ENCODE data around the gene GNRHR. TPM values are rescaled to one million over a fixed set of nuclear protein-coding genes. Genes with fewer than 3 reads are reported as not detected.

The GNRHR gene
- total and polyA plus RNA-seq, 2 experiments from 2014 or later = not detected

- DNase-seq (ENCODE audit: low spot score) = no peak
- WGBS (ENCODE audit: low lambda C conversion rate, missing lambda C conversion rate) = 87% methylated on average over 2 of the region's 2 CpGs
- H3K27ac ChIP-seq = no peak overlapping the region
Observed at GRCh38 chr4:67785528-67785927, 31.3 kb upstream of the GNRHR start.

GRCh38 chr4:67779631-67780030 lies 25.4 kb upstream of the GNRHR start:
- Histone ChIP-seq H3K4me3 (no peak overlapping the region), H3K9me3 (ENCODE audit: low read depth) (no peaks in the 10 kb centered on the region), H3K9me2 (replicated peaks; ENCODE audit: insufficient read depth) (no peaks in the 10 kb centered on the region), H3K27me3 (no peaks in the 10 kb centered on the region), H3K27ac (no peak overlapping the region), H3K4me1 (ENCODE audit: insufficient read depth) (no peaks in the 10 kb centered on the region), H3K79me2 (no peaks in the 10 kb centered on the region), H2AFZ (no peak overlapping the region), H4K20me1 (ENCODE audit: insufficient read depth, poor library complexity, severe bottlenecking) (no peaks in the 10 kb centered on the region), H3K36me3 (replicated peaks; ENCODE audit: insufficient read depth, low read depth) (no peaks in the 10 kb centered on the region), H3K4me2 (no peak overlapping the region)
- no peak for DNase-seq (ENCODE audit: low spot score)
- WGBS (ENCODE audit: low lambda C conversion rate, missing lambda C conversion rate) = 90% methylated on average over 2 of the region's 2 CpGs
- no peak for TF ChIP-seq CTCF (IDR thresholded peaks at IDR 0.05; ENCODE audit: poor library complexity)
- TF ChIP-seq EZH2 (IDR thresholded peaks at IDR 0.05; ENCODE audit: borderline replicate concordance) = no peak
- no peak for TF ChIP-seq EZH2phosphoT487 (IDR thresholded peaks at IDR 0.05; ENCODE audit: low read depth, severe bottlenecking, unreplicated experiment)

More at GRCh38 chr4:67785528-67785927, 31.3 kb upstream of the GNRHR start:
- Histone ChIP-seq H3K36me3 (replicated peaks; ENCODE audit: insufficient read depth, low read depth) (no peaks in the 10 kb centered on the region), H3K79me2 (no peaks in the 10 kb centered on the region), H3K4me1 (ENCODE audit: insufficient read depth) (no peaks in the 10 kb centered on the region), H2AFZ (no peak overlapping the region), H3K27me3 (no peaks in the 10 kb centered on the region), H4K20me1 (ENCODE audit: insufficient read depth, poor library complexity, severe bottlenecking) (no peaks in the 10 kb centered on the region), H3K4me3 (no peak overlapping the region), H3K4me2 (no peak overlapping the region), H3K9me2 (replicated peaks; ENCODE audit: insufficient read depth) (no peaks in the 10 kb centered on the region), H3K9me3 (ENCODE audit: low read depth) (no peaks in the 10 kb centered on the region)
- TF ChIP-seq CTCF (IDR thresholded peaks at IDR 0.05; ENCODE audit: poor library complexity) (no peak), EZH2 (IDR thresholded peaks at IDR 0.05; ENCODE audit: borderline replicate concordance) (no peak), EZH2phosphoT487 (IDR thresholded peaks at IDR 0.05; ENCODE audit: low read depth, severe bottlenecking, unreplicated experiment) (no peak)

DNA sequence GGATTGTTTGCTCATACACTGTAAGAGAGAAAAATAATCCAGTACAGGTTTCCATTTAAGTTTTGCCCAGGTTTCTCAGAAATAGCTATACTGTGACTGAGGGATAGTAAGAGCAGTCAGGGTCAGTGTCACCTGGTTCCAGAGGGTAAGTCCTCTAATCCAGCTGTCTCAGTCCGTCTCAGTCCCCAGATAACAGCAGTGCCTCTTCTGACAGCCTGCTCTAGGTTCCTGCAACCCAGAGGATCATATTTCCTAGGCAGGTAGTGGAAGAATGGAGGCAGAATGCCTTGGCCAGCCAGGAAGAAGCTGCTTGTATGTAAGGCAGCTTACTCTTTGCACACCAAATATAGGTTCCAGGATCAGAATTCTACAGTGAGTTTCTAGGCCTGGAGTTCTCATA lies 22.6 kb upstream of the GNRHR start:
- no peak for DNase-seq (ENCODE audit: low spot score)
- H3K9me3 ChIP-seq (ENCODE audit: low read depth) = no peaks in the 10 kb centered on the region
- H3K36me3 ChIP-seq (replicated peaks; ENCODE audit: insufficient read depth, low read depth) = no peaks in the 10 kb centered on the region
- no peak overlapping the region for H3K4me3 ChIP-seq
- no peaks in the 10 kb centered on the region for H3K79me2 ChIP-seq
- no peaks in the 10 kb centered on the region for H3K27me3 ChIP-seq
- 12% methylated on average over 1 of the region's 1 CpG for WGBS (ENCODE audit: low lambda C conversion rate, missing lambda C conversion rate)
- H3K9me2 ChIP-seq (replicated peaks; ENCODE audit: insufficient read depth) = no peaks in the 10 kb centered on the region
- H3K27ac ChIP-seq = no peak overlapping the region
- H3K4me2 ChIP-seq = no peak overlapping the region
- no peaks in the 10 kb centered on the region for H4K20me1 ChIP-seq (ENCODE audit: insufficient read depth, poor library complexity, severe bottlenecking)
- TF ChIP-seq EZH2phosphoT487 (IDR thresholded peaks at IDR 0.05; ENCODE audit: low read depth, severe bottlenecking, unreplicated experiment) = no peak
- TF ChIP-seq CTCF (IDR thresholded peaks at IDR 0.05; ENCODE audit: poor library complexity) = no peak
- TF ChIP-seq EZH2 (IDR thresholded peaks at IDR 0.05; ENCODE audit: borderline replicate concordance) = no peak
- H3K4me1 ChIP-seq (ENCODE audit: insufficient read depth) = no peaks in the 10 kb centered on the region
- no peak overlapping the region for H2AFZ ChIP-seq

DNA sequence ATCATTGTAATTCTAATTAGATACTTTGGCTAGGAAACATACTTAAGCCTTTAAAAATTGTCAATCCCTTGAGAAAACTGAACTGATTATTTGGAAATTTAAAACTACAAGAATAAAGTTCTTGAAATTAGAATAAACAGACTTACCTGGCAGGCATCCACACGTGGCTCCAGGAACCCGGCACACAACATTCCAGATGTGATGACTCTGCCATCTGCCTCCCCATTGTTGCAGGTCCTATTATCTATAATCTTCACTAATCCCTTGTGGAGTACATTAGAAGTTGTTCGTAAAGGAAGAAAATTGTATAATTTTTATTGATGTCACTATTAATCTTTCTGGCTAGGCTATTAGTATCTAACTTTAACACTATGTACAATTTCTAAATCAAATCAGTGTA lies 16.2 kb upstream of the GNRHR start:
- no peaks in the 10 kb centered on the region for H3K4me1 ChIP-seq (ENCODE audit: insufficient read depth)
- H3K4me2 ChIP-seq = no peak overlapping the region
- no peaks in the 10 kb centered on the region for H4K20me1 ChIP-seq (ENCODE audit: insufficient read depth, poor library complexity, severe bottlenecking)
- no peaks in the 10 kb centered on the region for H3K27me3 ChIP-seq
- H3K79me2 ChIP-seq = no peaks in the 10 kb centered on the region
- H2AFZ ChIP-seq = no peak overlapping the region
- H3K36me3 ChIP-seq (replicated peaks; ENCODE audit: insufficient read depth, low read depth) = no peaks in the 10 kb centered on the region
- no peak for DNase-seq (ENCODE audit: low spot score)
- no peak overlapping the region for H3K27ac ChIP-seq
- TF ChIP-seq EZH2 (IDR thresholded peaks at IDR 0.05; ENCODE audit: borderline replicate concordance) = no peak
- TF ChIP-seq EZH2phosphoT487 (IDR thresholded peaks at IDR 0.05; ENCODE audit: low read depth, severe bottlenecking, unreplicated experiment) = no peak
- TF ChIP-seq CTCF (IDR thresholded peaks at IDR 0.05; ENCODE audit: poor library complexity) = no peak
- no peaks in the 10 kb centered on the region for H3K9me2 ChIP-seq (replicated peaks; ENCODE audit: insufficient read depth)
- H3K9me3 ChIP-seq (ENCODE audit: low read depth) = no peaks in the 10 kb centered on the region
- WGBS (ENCODE audit: low lambda C conversion rate, missing lambda C conversion rate) = 46% methylated on average over 3 of the region's 3 CpGs
- no peak overlapping the region for H3K4me3 ChIP-seq
